Measurements from ENCODE around the gene CDH13.

CDH13 gene

GRCh38 chr16:83589576-83589975 is 962.8 kb downstream of the CDH13 start:
- H3K4me3 ChIP-seq (ENCODE audit: low read length), result no peak overlapping the region

GRCh38 chr16:83592778-83593177 is 966.0 kb downstream of the CDH13 start:
- DNase-seq (ENCODE audit: low read depth, low spot score), result no peak

More at GRCh38 chr16:83589576-83589975, 962.8 kb downstream of the CDH13 start:
- no peak for DNase-seq (ENCODE audit: low read depth, low spot score)

GRCh38 chr16:83599789-83600462 is 973.2 kb downstream of the CDH13 start:
- DNase-seq (ENCODE audit: low read depth, low spot score), result no peak
- no peak overlapping the region for H3K4me3 ChIP-seq (ENCODE audit: low read length)

More at GRCh38 chr16:83592778-83593177, 966.0 kb downstream of the CDH13 start:
- no peak overlapping the region for H3K4me3 ChIP-seq (ENCODE audit: low read length)

GRCh38 chr16:83602761-83603722 is 976.3 kb downstream of the CDH13 start:
- no peak for DNase-seq (ENCODE audit: low read depth, low spot score)
- no peak overlapping the region for H3K4me3 ChIP-seq (ENCODE audit: low read length)

GRCh38 chr16:83603723-83604570 is 977.2 kb downstream of the CDH13 start:
- H3K4me3 ChIP-seq (ENCODE audit: low read length), result no peak overlapping the region
- DNase-seq (ENCODE audit: low read depth, low spot score), result no peak

- H3K4me3 ChIP-seq (ENCODE audit: low read length), result no peak overlapping the region
- DNase-seq (ENCODE audit: low read depth, low spot score), result no peak
Observed at GRCh38 chr16:83606486-83607030, 979.8 kb downstream of the CDH13 start.

GRCh38 chr16:83609178-83609577 is 982.4 kb downstream of the CDH13 start:
- no peak overlapping the region for H3K4me3 ChIP-seq (ENCODE audit: low read length)
- no peak for DNase-seq (ENCODE audit: low read depth, low spot score)

GRCh38 chr16:83615141-83615952 is 988.6 kb downstream of the CDH13 start:
- no peak for DNase-seq (ENCODE audit: low read depth, low spot score)
- H3K4me3 ChIP-seq (ENCODE audit: low read length), result no peak overlapping the region

- no peak overlapping the region for H3K4me3 ChIP-seq (ENCODE audit: low read length)
- no peak for DNase-seq (ENCODE audit: low read depth, low spot score)
Observed at GRCh38 chr16:83615953-83616350, 989.2 kb downstream of the CDH13 start.

- H3K4me3 ChIP-seq (ENCODE audit: low read length), result no peak overlapping the region
- DNase-seq (ENCODE audit: low read depth, low spot score), result no peak
Observed at GRCh38 chr16:83619381-83620150, 992.8 kb downstream of the CDH13 start.

- DNase-seq (ENCODE audit: low read depth, low spot score), result no peak
- H3K4me3 ChIP-seq (ENCODE audit: low read length), result no peak overlapping the region
Observed at GRCh38 chr16:83622010-83622409, 995.2 kb downstream of the CDH13 start.

- DNase-seq (ENCODE audit: low read depth, low spot score), result no peak
- H3K4me3 ChIP-seq (ENCODE audit: low read length), result no peak overlapping the region
Observed at GRCh38 chr16:83623091-83623730, 996.4 kb downstream of the CDH13 start.

- DNase-seq (ENCODE audit: low read depth, low spot score), result no peak
- no peak overlapping the region for H3K4me3 ChIP-seq (ENCODE audit: low read length)
Observed at GRCh38 chr16:83623892-83624291, 997.1 kb downstream of the CDH13 start.

GRCh38 chr16:83624429-83625120 is 997.8 kb downstream of the CDH13 start:
- H3K4me3 ChIP-seq (ENCODE audit: low read length), result no peak overlapping the region
- no peak for DNase-seq (ENCODE audit: low read depth, low spot score)

GRCh38 chr16:83626204-83626603 is 999.4 kb downstream of the CDH13 start:
- no peak for DNase-seq (ENCODE audit: low read depth, low spot score)
- H3K4me3 ChIP-seq (ENCODE audit: low read length), result no peak overlapping the region

- DNase-seq (ENCODE audit: low read depth, low spot score), result no peak
Observed at GRCh38 chr16:83626676-83627075, 999.9 kb downstream of the CDH13 start.

GRCh38 chr16:83627996-83628395 is 1001.2 kb downstream of the CDH13 start:
- DNase-seq (ENCODE audit: low read depth, low spot score), result no peak
- H3K4me3 ChIP-seq (ENCODE audit: low read length), result no peak overlapping the region

More at GRCh38 chr16:83626676-83627075, 999.9 kb downstream of the CDH13 start:
- H3K4me3 ChIP-seq (ENCODE audit: low read length), result no peak overlapping the region
